IPS-18c (cell line): ENCODE data around the gene RC3H2.
"Not testable (repeated sequence)": the region's sequence is repeated elsewhere in the genome, so short reads cannot be mapped to it uniquely, and the experiment has no call there.

Experiments used
- H3K4me3 ChIP-seq: 2 replicates; pipeline ENCODE4 v1.7.0; 2013; ENCODE audit warnings: low read depth, mild to moderate bottlenecking, low read length, moderate library complexity; ENCODE audit not compliant: insufficient read depth
- H3K9me3 ChIP-seq: one replicate; pipeline ENCODE4 v1.6.1; 2013; ENCODE audit warnings: mild to moderate bottlenecking, low read length, moderate library complexity; ENCODE audit not compliant: control insufficient read depth, insufficient read depth

The RC3H2 gene

DNA sequence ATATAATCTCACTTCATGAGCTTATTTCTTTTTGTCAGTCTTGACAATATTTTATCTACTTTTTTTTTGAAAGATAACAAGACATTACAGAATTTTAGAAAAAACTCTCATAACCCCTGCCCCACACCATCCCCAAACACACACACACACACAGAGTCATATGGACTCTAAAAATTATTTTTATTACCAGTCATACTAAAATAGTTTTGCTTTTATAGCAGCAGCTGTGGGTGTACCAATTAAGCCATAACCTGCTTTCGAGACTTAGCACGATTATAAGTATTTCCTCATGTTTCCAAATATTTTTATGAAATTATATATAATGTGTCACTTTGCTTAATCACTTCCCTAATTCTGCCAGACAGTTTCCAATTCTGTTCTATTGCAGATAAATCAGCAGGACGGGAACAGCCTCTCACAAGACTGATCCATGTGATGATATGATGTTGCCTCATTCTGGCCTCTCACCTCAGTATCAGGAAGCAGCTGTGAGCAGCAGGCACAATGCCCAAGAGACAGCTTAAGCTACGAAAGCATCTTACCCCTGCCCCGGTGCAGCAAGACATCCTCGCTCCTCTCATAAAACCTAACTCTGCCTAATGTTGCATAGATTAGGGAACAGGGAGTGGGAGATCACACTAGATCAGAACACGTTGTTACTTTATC lies 83.7 kb downstream of the RC3H2 start:
- H3K9me3 ChIP-seq, result no peaks in the 10 kb centered on the region
- H3K4me3 ChIP-seq, result no peak overlapping the region

DNA sequence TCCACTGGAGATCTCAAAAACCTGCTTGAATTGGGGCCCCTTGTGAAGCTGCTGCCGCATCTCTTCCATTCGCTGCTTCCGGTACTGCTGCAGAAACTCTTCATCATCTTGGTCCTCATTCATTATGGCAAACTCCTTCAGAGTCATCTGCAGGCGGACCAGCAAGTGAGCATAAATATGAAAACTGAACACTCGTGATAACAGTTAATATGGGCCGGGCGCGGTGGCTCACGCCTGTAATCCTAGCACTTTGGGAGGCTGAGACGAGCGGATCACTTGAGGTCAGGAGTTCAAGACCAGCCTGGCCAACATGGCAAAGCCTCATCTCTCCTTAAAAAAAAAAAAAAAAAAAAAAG lies 84.7 kb downstream of the RC3H2 start:
- no peak overlapping the region for H3K4me3 ChIP-seq
- H3K9me3 ChIP-seq, result no peaks in the 10 kb centered on the region

DNA sequence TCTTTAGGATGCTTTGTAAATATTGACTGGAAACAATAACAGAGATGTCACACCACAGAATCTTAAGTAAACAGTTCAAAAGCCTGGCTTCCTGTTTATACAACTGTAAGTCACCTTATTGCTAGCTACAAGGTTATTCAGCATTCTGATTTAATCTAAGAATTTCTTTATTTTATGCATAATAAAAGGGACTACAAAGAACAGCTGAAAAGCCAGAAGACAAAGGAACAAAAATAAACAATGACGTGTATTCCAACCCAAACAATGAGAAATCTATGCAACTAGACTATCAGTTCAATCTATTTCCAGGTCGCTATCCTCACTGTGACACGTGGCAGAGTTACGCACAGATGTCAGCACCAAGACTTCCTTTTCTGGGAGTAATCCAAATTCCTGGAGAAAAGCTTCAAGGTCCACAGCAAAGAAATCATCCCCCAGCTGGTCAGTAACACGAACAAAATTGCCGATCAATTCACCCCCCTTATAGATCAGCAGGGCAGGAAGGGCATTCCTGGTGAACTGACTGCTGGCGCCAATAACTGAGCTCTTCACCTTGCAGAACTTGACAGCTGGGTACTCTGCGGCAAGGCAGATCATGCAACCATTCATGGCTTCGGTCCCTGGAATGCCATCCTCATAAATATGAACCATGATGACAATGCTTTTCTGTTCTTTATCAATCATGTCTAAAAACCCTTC lies 85.2 kb downstream of the RC3H2 start:
- H3K9me3 ChIP-seq, result no peaks in the 10 kb centered on the region
- no peak overlapping the region for H3K4me3 ChIP-seq

DNA sequence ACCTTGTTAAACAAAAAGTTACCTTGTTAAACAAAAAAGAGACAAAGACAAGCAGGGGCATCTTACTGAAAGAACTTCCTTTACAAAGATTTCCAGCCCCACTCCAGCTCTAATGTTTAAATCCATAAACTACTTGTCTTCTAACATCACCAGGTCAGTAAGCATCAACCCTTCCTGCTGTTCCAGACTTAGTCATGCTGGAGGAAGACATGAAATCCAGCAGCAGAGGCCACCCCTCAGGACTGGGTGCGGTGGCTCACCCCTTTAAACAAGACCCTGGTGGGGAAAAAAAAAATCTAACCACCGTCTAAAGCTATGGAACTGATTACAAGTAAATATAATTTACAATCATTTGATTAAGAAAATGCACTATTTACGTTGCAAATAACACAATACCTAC lies 85.8 kb downstream of the RC3H2 start:
- no peaks in the 10 kb centered on the region for H3K9me3 ChIP-seq
- H3K4me3 ChIP-seq, result no peak overlapping the region

DNA sequence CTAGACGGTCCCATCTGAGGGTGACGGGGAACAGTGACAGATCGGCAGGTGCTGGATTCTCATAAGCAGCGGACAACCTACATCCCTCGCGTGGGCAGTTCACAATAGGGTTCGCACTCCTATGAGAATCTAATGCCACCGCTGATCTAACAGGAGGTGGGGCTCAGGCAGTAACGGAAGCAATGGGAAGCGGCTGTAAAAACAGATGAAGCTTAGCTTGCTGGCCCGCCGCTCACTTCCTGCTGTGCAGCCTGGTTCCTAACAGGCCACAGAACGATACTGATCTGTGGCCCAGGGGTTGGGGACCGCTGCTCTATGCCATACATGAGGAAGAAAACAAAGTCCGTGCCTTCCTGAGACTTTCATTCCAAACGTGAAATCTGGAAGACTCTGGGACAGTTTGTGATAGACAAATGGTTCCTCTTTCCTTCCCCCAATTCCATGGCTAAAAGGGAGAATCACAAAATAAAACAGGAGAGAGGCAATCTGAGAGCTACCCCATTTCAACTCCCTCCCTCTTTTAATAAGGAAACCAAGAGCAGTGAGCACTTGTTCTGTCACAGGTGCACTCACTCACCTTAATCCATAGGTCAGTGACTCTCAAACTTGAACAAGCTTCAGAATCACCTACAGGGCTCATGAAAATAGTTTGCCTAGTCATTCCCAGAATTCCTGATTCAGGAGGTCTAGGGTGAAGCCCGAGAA lies 88.8 kb downstream of the RC3H2 start:
- Histone ChIP-seq H3K4me3 (no peak overlapping the region), H3K9me3 (no peaks in the 10 kb centered on the region)

DNA sequence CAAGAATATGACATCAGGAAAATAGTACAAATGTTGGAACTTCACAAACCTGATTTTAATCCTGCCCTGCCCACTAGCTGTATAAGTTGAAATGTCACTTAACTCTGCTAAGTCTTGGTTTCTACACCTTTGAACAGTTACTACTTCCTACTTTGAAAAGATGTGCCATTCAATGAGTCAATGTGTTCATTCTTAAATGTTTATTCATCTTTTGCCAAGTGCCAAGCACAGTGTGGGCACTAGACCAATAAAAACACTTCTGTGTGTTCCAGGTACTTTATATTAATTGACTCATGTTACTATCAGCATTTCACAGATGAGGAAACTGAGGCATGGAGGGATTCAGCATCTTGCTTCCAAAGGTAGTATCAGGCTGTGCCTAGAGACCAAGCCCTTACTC lies 89.6 kb downstream of the RC3H2 start:
- H3K4me3 ChIP-seq, result no peak overlapping the region

DNA sequence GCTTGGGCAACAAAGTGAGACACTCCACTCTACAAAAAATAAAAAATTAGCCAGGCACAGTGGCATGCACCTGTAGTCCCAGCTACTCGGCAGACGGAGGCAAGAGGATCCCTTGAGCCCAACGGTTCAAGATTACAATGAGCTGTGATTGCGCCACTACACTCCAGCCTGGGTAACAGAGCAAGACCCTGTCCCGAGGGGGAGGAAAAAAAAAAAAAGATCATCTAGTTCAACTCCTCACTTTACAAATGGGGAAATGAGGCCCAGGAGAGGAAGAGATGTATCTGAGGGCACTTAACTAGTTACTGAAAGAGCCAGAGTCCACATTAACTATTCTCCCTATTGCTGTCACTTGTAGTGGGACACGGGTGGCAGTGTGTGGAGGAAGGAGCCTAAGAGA lies 90.6 kb downstream of the RC3H2 start:
- Histone ChIP-seq H3K9me3 (no peaks in the 10 kb centered on the region), H3K4me3 (no peak overlapping the region)

More for the DNA sequence above, 89.6 kb downstream of the RC3H2 start:
- H3K9me3 ChIP-seq, result no peaks in the 10 kb centered on the region

DNA sequence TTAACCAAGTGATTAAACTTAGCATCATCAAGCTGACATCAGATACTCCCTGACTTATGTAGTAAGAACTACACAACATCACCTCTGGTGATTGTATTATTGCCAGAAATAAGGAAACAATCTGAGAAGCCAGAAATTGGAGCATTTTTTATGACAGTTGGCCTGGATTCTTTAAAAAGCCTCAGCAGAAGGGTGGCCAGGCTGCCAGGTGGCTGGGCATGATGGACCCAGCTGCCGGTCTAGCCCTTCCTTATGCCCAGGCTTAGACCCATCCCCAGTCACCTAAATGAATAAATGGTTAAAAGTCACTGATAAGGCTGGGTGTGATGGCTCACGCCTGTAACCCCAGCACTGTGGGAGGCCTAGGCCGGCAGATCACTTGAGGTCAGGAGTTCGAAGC lies 92.4 kb downstream of the RC3H2 start:
- Histone ChIP-seq H3K9me3 (no peaks in the 10 kb centered on the region), H3K4me3 (no peak overlapping the region)

DNA sequence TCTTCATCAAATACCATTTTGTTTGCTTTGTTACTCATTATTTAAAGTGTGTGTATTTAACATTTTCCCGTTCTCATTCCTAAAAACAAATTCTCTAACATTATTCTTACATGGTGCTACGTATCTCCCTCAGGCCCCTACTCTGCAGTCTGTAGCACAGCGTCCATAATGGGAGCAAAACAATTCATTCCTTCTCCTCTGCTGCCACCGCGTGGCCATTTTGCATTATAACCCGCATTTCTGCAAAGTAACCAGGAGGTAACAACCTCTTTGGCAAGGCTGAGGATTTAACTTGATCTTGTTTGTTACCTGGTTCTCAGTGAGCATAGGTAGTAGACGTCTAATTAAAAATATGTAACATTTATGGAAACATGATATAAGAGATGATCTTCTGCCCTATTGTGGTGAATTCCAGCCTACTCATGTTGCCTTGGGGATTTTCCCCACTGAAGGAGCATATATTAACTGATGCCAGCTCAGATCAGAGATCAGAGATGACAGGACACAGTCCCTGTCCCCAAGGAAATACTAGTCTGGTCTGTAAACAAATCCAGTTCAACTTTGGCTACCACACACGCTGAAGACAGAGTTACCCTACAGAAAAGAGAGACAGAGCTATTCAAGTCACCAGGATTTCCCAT lies 94.7 kb downstream of the RC3H2 start:
- Histone ChIP-seq H3K4me3 (no peak overlapping the region), H3K9me3 (no peaks in the 10 kb centered on the region)

DNA sequence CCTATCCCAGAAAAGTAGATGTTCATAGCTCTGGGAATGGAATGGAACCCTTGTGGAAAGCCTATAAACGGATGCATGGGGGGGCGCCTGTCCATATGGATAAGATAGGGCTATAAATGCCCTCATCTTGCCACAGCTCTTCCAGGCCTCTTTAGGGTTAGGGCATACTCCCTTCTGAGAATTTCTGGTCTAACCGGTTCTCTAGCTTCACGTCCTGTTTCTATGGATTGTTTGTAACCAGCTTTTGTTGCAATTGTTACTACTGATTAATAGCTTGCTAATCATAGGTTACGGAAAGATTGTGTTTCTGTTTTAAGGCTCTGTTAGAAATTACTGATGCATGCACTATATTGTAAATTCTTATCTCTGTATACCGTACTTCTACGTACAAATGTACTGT lies 95.9 kb downstream of the RC3H2 start:
- not testable (repeated sequence) for H3K9me3 ChIP-seq, H3K4me3 ChIP-seq

DNA sequence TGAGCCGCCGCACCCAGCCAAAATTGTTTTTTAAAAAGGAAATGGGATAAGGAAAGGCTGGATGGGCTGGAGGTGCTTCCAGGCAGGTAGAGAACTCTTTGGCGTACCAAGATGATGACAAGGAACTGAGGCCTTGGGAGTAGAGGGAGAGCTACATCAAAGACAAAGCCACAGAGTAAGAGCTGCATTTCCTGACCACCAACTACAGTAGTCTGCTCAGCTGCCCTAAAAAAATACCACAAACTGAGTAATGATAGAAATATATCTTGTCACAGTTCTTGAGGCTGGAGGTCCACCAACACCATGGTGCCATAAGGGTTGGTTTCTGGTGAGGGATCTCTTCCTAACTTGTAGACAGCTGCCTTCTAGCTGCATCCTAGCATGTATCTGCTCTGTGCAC lies 97.0 kb downstream of the RC3H2 start:
- Histone ChIP-seq H3K4me3 (no peak overlapping the region), H3K9me3 (peaks cover 3% of the 10 kb centered on the region)

DNA sequence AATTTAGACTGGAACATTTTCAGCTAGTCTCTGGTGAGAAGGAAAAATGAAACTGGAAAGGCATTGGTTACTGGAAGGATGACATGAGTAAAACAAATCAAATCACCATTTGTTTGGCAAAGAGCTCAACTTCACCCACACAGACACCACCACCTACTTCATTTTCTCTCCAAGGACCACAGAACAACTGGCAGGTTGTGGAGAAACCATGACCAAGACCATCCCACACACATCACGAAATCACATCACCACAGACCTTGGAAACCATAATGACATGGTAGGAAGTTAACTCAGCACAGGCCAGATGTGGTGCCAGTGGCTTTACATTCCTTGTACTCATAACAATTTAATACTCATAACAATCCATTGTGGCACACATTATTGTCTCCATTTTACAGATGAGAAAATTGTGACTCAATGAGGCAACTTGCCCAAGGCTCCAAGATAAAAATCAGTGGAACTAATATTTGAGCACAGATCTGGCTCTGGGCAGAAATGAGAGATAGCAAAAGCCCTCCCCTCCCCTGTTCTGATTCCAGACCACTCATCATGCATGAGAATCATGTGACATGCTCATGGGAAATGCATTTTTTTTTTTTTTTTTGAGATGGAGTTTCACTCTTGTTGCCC lies 97.8 kb downstream of the RC3H2 start:
- Histone ChIP-seq H3K9me3 (peaks cover 3% of the 10 kb centered on the region), H3K4me3 (no peak overlapping the region)

DNA sequence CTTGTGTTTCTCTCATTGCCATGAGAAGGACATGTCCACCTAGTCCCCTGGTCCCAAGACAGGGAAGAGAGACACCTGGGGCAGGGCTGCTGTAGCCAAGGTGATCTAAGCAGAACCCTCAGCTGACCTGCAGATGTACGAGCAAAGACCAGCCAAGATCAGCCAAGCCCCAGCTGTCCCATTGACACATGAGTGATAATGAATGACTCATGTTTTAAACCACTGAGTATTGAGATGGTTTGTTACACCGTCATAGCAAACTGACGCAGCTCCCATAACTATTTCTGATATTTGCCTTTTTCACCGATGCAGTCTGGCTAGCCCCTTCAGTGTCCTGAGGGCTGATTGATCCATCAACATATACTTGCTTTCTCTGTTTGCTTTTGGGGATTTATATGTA lies 98.5 kb downstream of the RC3H2 start:
- peaks cover 3% of the 10 kb centered on the region for H3K9me3 ChIP-seq
- no peak overlapping the region for H3K4me3 ChIP-seq

DNA sequence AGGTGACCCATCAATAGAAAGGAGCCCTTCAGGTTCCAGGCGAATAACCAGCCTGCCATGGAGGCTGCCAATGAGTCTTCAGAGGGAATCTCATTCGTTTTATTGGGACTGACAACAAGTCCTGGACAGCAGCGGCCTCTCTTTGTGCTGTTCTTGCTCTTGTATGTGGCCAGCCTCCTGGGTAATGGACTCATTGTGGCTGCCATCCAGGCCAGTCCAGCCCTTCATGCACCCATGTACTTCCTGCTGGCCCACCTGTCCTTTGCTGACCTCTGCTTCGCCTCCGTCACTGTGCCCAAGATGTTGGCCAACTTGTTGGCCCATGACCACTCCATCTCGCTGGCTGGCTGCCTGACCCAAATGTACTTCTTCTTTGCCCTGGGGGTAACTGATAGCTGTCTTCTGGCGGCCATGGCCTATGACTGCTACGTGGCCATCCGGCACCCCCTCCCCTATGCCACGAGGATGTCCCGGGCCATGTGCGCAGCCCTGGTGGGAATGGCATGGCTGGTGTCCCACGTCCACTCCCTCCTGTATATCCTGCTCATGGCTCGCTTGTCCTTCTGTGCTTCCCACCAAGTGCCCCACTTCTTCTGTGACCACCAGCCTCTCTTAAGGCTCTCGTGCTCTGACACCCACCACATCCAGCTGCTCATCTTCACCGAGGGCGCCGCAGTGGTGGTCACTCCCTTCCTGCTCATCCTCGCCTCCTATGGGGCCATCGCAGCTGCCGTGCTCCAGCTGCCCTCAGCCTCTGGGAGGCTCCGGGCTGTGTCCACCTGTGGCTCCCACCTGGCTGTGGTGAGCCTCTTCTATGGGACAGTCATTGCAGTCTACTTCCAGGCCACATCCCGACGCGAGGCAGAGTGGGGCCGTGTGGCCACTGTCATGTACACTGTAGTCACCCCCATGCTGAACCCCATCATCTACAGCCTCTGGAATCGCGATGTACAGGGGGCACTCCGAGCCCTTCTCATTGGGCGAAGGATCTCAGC lies 104.8 kb downstream of the RC3H2 start, which contains the start of gene OR1K1:
Gene OR1K1 (plus strand): TSS at position 58 of the 995 bp plus-strand sequence. CDS start 0 bp downstream, at position 58.
- H3K9me3 ChIP-seq, result peaks cover 3% of the 10 kb centered on the region

DNA sequence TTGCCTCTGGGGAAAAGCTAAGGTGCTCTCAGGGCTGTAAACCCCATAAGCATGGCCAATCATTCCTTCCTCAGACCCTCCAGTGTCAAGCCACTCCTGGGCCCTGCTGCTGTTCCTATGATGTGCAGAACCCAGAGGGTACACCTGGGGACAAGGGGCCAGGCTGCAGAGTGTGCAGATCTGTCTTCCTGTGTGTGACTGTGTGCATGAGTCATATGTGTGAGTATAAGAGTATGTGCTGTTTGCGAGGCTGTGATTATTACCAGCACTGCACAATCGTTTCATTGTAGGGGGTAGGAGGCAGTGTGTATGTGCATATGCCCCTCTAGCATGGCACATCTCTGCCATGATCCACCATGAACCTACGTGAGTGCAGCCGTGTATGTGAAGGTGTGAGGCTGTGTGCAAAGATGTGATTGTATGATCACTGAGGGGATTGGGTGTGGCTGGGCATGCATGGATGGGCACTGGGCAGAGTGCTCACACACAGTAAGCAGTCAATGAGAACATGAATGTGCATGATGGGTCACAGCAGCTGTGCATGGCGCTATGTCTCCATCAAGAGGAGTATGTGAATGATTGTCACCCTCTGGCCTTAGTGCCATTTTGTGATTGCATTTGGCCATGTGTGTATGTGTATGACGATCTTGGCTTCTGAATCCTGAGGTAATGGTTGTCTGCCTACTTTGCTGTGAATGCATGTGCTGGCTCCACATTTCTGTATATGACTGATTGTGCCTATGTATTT lies 107.7 kb downstream of the RC3H2 start:
- Histone ChIP-seq H3K9me3 (peaks cover 3% of the 10 kb centered on the region), H3K4me3 (no peak overlapping the region)

More for the DNA sequence above, 104.8 kb downstream of the RC3H2 start, which contains the start of gene OR1K1:
- H3K4me3 ChIP-seq, result no peak within 1 kb of the TSS
